NCI-H2196 treated with DMSO at 0.1 percent for 48 hours (cell line): Measurements from ENCODE around the gene GPRC5D.

ENCODE experiments used
- DNase-seq: peaks from one replicate; lab custom pipeline; 2025; ENCODE audit not compliant: unreplicated experiment; lab: John Stamatoyannopoulos, UW

The GPRC5D gene

DNA sequence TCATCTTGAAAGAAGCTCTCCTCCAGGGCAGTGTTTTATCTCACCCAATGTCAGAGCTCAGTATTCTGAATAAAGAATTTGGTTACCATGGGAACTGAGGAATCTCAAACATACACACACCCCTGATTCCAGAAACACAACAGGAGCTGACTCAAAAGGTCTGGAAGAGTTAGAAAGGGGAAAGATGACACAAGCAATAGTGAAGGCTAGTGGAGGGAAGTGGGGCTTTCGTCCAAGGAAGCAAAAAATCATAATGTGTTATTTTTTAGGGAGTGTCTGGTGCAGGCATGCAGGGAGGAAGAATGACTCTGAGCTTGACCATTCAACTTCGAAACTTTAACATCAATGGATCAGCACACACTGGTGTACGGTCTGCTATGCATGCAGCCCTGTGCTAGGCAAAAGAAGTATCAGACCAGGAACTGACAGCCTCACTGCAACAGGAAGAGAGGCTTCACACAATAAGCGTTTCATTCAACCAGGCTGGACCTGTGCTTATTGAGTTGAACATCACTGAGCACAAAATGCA lies 27.8 kb upstream of the GPRC5D start:
- no peak for DNase-seq

DNA sequence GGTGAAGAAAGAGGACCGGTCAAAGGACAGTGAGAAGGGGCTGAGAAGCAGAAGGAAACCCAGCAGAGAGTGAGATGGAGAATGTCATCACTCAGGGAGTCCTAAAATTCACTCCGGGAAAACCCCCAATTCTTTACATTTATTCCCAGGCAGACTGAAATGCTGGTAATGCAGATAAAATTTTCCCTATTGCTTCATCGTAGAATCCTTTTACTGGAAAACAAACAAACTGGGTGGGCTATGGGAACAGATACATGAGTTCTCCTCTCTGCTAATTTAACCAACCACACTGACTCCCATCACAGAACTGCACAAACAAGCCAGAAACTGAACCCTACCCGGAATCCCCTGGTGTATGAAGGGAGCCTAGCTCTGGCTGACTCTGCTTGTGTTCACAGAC lies 27.2 kb upstream of the GPRC5D start:
- no peak for DNase-seq

DNA sequence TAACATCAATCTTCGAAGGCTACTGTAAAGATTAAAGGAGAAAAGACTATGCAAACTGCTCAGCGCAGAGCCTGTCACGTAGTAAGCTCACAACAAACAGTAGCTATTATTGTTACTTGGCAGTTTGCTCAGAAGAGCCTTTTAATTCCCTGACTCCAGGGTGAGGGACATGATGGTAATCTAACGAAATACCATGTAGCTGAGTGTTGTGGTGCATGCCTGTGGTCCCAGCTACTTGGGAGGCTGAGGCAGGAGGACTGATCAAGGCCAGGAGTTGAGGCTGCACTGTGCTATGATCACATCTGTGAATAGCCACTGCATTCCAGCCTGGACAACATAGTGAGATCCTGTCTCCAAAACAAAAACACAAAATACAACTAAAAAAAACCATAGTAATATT lies 25.3 kb upstream of the GPRC5D start:
- DNase-seq = no peak

DNA sequence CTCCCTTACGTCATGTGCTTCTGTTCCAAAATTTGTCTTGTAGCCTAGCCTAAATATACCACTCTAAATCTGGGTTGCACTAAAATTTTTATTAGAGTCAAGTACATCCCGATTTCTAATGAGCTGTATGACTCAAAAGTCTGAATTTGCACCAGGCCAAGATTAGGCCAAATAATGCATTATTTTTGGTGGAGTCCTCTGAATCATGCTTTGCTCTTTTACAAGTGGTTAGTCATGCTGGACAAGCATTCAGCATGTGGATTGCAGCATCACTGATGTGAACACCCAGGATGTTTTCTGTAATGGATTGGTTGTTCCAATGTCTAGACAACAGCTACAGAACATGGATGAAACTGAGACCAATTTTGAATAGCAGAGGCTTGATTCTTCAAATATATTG lies 24.4 kb upstream of the GPRC5D start:
- no peak for DNase-seq

DNA sequence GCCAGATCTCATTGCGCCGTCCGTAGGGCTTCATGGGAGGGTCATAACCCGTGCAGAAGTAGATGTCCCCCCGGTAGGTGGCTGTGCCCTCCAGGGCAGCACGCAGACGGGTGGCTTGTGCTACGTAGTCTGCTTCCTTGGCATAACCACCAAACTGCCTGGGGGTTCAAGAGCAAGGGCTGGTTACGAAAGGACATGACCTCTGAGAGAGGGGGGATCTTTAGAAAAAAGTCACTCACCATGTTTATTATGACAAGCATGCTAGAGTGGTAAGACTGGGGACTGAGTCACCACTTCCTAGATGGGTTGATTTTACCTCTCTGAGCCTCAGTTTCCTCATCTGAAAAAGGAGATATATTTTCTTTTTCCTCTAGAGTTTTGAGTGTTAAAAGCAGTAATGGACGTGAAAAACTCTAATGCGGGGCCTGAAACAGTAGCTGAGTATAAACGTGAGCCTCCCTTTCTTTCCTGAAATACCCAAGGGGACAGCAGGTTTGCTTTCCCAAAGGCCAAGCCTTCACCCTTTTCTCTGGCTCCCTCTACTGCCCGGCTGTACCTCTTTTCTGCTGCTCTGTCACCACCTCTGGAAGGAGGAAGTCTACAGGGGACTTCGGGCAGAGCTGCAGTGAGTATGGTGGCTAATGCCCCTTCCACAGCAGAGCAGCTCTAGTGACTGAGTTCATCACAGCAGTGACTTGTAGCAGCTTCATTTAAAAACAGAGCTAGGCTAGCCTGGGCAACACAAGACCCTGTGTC lies 23.5 kb upstream of the GPRC5D start:
- DNase-seq = no peak

DNA sequence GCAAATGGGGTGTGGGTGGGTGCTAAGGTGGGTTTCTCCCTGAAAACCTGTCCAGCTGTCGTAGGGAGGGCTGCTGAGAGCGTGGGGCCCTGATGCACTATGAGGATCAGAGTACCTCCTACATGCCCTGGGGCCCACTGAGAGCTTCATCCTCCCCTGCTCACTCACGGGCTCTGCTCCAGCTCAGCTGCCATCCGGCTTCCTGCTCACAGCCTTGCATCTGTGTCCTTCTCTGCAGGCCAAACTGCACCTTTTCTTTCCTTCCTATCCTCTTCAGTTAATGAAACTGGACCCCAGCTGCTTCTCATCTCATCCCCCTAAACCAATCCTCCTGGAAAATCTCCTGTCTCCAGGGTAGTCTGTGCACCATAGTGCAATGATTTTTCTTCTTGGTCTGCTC lies 22.2 kb upstream of the GPRC5D start:
- no peak for DNase-seq

DNA sequence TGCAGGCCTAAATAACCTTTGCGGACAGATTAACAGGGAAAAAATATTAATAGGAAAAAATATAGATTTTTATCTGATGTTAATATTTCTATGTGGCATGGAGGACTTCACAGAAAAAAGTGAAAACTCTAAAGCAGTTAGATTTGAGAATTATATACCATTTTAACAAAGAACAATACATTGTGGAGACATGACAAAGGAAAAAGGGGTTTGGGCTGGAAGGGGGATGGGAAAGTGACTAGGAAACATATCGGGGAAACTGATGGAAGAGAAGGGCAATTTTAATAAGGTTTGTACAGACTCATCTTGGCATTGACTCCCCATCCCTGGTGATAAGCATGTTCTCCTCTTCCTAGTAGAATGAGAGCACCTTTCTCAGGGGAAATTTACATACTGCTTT lies 21.0 kb upstream of the GPRC5D start:
- no peak for DNase-seq

DNA sequence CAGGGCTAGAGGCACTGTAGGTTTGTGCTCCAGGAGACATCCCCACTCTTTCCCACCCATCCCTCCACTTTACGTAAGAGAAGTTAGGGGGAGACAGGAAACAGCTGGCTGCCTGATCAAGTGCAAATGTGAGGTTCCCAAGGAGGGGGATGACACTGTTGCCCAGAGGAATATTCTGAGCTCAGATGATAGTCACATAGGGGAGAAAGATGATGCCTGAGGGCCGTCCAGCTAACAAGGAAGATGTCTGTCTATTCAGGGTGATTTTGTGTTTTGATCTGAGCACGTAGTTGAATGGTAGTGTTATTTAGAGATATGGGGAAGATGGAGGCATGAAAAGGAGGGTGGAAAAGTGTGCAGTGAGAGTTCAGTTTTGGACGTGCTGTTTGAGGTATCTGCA lies 13.9 kb upstream of the GPRC5D start:
- no peak for DNase-seq

DNA sequence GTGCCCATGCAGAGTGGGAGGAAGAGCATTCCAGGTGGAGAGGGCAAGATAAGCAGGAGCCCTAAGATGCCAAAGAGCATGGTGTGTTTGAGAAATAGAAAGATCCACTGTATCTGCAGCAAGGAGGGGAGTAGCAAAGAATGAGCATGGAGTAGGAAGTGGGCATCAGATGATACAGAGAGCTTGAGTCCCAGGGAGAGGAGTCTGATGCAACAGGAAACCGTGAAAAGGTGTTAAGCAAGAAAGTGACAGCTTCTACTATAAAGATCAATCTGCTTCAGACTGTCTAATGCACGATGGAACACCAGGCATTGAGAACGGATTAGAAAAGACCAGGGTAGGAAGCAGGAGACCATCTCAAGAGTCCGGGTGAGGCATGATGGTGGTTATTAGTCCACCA lies 12.3 kb upstream of the GPRC5D start:
- DNase-seq = no peak

DNA sequence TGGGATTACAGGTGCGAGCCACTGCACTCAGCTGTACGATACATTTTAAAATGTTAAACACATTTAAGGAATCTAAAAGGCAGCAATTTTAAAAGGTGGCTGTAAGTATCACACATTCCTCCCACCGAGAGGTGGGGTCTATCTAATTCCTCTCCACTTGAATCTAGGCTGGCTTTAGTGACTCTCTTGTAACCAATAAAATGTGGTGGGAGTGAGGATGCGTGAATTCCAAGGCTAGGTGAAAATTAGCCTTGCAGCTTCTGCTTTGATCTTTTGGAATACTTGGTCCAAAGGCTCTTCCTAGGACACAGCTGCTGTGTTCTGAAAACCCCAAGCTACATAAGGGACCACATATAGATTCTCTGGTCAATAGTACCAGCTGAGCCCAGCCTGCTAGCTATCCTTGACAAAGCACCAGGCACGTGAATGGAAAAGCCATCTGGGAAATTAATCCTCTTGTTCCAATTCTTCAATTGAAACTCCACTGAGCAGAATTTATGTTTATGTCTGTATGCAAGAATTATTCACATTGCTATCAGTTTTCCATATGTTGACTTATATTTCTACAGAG lies 8.8 kb upstream of the GPRC5D start:
- DNase-seq = no peak

DNA sequence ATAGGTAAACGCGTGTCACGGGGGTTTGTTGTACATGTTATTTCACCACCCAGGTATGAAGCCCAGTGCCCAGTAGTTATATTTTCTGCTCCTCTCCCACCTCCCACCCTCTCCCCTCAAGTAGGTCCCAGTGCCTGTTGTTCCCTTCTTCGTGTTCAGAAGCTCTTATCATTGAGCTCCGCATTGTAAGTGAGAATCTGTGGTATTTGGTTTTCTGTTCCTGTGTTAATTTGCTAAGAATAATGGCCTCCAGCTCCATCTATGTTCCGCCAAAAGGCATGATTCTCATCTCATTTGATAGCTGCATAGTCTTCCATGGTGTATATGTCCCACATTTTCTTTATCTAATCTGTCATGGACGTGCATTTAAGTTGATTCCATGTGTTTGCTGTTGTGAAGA lies 6.9 kb upstream of the GPRC5D start:
- DNase-seq = no peak

DNA sequence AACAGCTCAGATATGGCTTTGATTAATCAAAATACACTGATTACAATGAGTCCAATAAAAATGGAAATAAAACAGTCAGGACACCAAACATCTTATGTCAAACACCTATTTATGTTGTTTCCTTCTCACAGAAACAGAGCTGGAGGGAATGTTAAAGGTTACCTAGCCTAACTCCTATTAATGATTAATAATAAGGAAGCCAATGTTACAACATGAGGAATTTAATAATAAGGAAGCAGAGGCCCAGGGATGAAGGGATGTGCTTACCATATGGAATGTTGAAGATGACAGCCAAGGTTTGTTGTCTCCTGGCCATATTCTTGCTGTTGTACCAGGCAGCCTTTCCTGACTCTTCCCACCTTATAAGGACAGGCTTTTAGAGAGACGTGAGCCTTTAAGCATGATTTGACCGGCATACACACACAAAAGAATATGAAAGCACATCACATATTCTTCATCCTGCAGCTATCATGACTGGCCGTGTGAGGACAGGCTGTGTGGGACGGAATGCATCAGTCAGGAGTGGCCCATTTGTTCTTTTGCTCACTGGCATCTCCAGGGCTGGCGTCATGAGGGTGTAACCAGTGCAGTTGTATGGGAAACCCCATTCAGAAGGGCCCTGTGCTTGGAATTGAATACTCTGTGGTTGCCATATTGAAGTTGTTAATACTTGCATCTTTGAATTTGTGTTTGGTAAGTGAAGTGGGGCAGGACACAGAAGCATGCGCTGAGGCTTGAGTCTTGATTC lies 3.1 kb upstream of the GPRC5D start:
- no peak for DNase-seq

DNA sequence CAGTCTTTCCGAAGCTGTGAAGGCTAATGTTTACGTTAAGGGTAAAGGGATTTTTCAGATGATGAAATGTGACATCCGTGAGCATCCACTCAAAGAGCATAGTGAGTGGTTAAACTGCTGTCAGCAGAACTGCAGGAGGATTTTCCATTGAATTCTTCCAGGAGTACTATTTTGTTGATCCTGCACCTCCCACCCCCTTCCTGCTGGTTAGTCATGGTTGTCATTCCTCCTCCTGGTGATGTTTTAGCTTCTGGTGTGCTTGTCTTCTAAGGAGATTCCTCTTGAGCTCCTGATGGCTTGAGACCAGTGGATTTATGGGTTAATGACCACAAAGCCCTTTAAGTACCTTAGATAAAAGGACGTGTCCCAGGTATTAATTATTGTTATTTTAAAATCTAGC lies 2.4 kb upstream of the GPRC5D start:
- DNase-seq = no peak

DNA sequence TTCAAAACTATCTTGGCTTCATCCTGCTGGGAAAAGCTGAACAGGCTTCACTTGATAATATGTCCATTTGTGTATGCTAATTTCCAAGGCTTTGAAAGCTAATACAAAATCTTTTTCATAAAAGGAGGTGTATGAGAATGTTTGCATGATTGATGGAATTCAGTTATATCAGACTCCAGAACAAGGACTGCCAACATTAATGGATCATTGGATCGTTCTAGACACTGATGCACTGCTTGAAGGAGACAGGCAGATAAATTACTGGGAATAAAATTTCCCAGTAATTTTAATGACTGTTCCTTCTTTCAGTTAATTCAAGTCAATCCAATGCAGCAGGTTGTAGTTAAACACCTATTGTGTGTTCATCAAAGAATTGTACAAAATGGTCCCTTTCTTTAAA lies 466 bp downstream of the GPRC5D start:
- DNase-seq = no peak

DNA sequence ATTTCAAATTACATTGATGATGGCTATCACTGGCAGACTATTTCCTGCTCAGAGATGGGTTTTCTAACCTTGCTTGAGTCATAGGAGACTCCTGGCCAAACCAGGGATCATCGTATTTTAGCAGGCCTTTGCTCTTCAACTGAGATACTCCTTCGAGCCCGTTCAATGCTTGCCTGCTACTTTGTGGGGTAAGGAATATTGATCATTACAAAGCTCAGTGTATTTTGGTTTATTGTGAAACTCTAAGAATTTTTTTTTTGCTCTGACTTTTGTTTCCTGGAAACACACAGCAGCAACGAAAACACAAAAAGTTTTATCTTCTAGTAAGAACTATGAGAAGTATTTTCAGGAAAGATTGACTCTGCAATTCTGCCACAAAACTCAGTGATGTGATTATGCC lies 4.1 kb downstream of the GPRC5D start:
- no peak for DNase-seq

DNA sequence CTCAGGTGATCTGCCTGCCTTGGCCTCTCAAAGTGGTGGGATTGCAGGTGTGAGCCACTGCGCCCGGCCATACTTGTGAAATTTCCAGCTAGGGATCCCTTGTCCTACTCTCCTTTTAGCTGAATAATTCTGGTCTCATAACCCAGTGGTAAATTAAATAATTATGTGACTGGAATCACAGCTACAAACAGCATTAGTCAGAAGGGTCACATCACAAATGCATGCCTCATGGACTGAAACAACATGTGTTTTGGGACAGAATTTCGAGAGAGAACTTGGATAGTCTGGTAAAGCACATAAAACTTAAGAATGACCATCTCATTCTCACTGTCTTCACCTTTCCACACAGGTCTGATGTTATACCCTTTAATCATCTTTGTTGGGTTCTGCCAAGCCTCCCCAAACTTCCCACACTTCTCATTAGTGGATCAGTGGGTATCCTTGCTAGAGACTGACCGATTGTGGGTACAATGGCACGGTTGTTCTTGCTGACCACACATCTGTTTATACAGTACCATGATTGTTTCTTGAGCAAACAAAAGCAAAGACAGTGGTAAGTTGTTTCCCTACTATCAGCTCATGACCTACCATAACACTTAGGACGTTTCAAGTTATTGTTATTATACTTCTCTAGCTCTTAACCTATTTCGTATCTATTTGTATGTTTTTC lies 5.1 kb downstream of the GPRC5D start:
- DNase-seq = no peak

DNA sequence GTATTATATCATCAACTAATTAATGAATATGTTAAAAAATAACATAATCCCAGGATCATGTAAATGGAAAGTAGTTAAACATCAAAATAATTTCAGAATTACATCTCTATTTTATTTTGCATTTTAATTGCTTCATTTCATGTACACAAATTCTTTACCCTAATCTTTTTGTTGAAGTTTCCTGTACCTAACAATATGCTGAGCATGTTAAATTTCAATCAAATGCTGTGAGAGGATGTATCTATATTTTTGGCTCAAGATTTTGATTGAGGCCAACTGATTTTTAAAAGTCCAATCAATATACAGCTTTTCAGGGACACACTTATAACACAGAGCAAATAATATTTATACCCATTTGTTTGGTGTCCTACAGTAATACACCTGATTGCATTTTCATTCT lies 6.4 kb downstream of the GPRC5D start:
- DNase-seq = no peak

DNA sequence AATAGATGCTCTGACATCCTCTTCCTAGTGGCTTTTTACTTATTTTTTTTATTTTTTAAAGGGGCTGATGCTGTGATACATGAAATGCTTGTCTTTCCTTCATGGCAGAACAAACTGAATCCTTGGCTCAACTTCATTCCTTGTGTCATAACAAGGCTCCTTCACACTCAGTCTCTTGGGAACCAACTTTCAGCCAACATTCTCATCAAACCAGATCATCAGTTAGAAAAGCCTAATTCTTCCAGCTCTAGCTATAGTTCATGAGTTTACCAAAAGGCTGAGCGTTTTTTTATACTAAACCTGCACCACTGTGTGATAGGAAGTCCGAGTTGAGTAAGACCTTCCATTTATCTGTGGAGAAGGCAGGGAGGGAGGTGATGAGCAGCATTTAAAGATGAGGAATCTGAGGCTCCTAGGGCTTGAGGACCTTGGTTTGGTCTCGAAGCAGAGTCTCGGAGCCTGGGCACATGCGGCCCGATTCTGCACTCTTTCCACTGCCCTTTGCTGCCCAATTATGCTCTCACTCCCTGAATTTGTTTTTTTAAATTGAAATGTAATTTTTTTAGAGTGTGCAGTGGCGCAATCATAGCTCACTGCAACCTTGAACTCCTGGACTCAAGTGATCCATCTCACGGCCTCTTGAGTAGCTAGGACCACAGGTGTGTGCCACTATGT lies 8.2 kb downstream of the GPRC5D start:
- DNase-seq = no peak

DNA sequence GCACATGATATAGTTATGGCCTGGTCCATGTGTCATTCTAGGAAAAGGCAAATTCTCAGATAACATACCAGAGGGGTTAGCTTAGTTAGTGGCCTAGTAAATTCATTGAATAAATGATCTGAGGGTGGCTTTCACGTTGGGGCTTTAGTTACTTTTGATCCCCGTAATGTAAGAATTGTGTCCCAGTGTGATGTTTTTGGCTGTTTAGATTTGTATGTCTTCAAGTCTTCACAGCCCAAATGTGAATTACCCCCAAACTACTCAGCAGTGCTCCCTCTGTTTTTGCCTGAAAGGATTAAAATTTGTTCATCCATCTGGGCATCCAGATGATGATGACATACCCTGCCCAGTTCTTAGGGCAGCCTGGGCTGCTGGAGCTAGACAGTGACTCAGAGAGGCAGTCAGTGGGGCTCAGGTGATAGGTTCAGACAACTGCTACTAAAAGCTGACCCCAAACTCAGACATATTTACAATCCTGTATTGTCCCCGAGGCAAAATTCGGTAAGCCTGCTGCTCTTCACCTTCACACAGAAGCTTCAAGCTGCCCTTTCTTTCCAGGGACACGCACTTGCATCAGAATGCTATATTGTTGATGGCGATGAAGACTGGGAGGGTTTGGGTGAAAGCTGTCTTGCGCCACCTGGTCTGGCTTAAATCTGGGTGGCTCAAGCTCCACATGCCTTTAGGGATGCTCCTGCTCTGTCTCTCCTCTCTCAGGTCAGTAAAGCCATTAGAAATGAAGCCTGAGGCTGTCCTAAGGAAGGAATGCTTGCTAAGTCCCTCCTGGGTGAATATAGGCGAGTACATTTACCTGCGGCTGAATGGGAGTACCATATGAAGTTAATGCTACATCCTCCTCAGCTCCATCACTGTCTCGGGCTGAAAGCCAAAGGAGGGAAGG lies 10.3 kb downstream of the GPRC5D start:
- no peak for DNase-seq

DNA sequence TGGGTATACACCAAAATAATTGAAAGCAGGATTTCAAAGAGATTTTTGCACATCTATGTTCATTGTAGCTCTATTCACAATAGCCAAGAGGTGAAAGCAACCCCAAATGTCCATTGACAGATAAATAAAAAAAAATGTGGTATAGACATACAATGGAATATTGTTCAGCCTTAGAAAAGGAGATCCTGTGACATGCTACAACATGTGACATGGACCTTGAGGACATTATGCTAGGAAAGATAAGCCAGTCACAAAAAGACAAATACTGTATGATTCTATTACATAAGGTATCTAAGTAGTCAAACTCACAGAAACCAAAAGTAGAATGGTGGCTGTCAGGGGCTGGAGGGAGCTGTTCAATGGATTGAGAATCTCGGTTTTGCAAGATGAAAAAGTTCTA lies 12.1 kb downstream of the GPRC5D start:
- no peak for DNase-seq
